Lung (tissue), 12 donors: ENCODE measurements around the gene DOK6. TPM values are rescaled to one million over a fixed set of nuclear protein-coding genes. Genes with fewer than 3 reads are reported as not detected.

ENCODE experiments used
- ATAC-seq: fragments of 200-7000 bp; cut with Tn5 transposase; one replicate; pipeline ENCODE4 v1.9.1; 2020; ENCODE audit warnings: moderate number of reproducible peaks; ENCODE audit not compliant: insufficient read depth, low FRiP score
- DNase-seq, 3 donors: peaks; one replicate each; pipeline ENCODE4 v3.0.0-alpha.2; 2013 to 2017
- H3K27ac ChIP-seq, 2 donors: one replicate each; pipeline ENCODE4 v1.5.1; 2013; ENCODE audit warnings: mild to moderate bottlenecking in 2 of 2, moderate library complexity in 2 of 2, control low read depth in 1 of 2, inconsistent platforms in 1 of 2, low read depth in 1 of 2, low read length in 1 of 2
- H3K27me3 ChIP-seq, 3 donors: one replicate each; pipeline ENCODE4 v1.5.1; 2013; ENCODE audit warnings: low read length in 2 of 3; ENCODE audit not compliant: control insufficient read depth in 3 of 3, insufficient read depth in 3 of 3
- H3K36me3 ChIP-seq, 4 donors: one replicate each; pipeline ENCODE4 v1.5.1; 2013; ENCODE audit warnings: low read length in 4 of 4, mild to moderate bottlenecking in 1 of 4, moderate library complexity in 1 of 4; ENCODE audit not compliant: control insufficient read depth in 4 of 4, insufficient read depth in 4 of 4
- H3K4me1 ChIP-seq, 5 donors: one replicate each; pipeline ENCODE4 v1.5.1; 2013; ENCODE audit warnings: low read length in 5 of 5, mild to moderate bottlenecking in 2 of 5, moderate library complexity in 1 of 5; ENCODE audit not compliant: control insufficient read depth in 5 of 5, insufficient read depth in 5 of 5
- H3K4me3 ChIP-seq: one replicate; pipeline ENCODE4 v1.5.1; 2013; ENCODE audit warnings: mild to moderate bottlenecking, control low read depth, moderate library complexity
- H3K9ac ChIP-seq, 2 donors: one replicate each; pipeline ENCODE4 v1.5.1; 2013; ENCODE audit warnings: low read length in 2 of 2, control low read depth in 1 of 2; ENCODE audit not compliant: insufficient read depth in 1 of 2
- H3K9me3 ChIP-seq, 4 donors: one replicate each; pipeline ENCODE4 v1.5.1; 2013; ENCODE audit warnings: low read length in 3 of 4, mild to moderate bottlenecking in 1 of 4, moderate library complexity in 1 of 4; ENCODE audit not compliant: control insufficient read depth in 4 of 4, insufficient read depth in 3 of 4
- WGBS, 2 donors: extraction: QIAGEN DNeasy Blood & Tissue Kit; methylation state at CpG; one replicate each; pipeline ENCODE4 v1.1.7; 2013; 5-methylcytosine and 5-hydroxymethylcytosine counted together
- polyA plus RNA-seq, 2 donors: library from polyadenylated mRNA; stranded (reverse); fragments of 200-250 nt; gene quantifications; one replicate each; pipeline ENCODE4 v1.2.1, GENCODE V29; 2013
- total RNA-seq, 2 donors: library from RNA; depleted of rRNA in 1 of 2; stranded (reverse); fragments of >200 nt in 1 of 2; gene quantifications; one replicate each; pipeline ENCODE4 v1.2.1, GENCODE V29; 2014 to 2021
- TF ChIP-seq, protein P1 (sequence below): IDR thresholded peaks from 2 replicates; pipeline ENCODE4 v1.5.1; 2012; ENCODE audit warnings: mild to moderate bottlenecking; ENCODE audit errors: control extremely low read depth, extremely low read depth
- donor health status: control.
- donor health status: control.
- donor health status: Bipolar disorder and iron deficiency.
- donor health status: healthy.
- donor health status: DM: yes; HTN: yes; CAD: no.

The DOK6 gene
- total and polyA plus RNA-seq, 4 donors, result 0.61 to 21.3 (median 2.7) TPM

DNA sequence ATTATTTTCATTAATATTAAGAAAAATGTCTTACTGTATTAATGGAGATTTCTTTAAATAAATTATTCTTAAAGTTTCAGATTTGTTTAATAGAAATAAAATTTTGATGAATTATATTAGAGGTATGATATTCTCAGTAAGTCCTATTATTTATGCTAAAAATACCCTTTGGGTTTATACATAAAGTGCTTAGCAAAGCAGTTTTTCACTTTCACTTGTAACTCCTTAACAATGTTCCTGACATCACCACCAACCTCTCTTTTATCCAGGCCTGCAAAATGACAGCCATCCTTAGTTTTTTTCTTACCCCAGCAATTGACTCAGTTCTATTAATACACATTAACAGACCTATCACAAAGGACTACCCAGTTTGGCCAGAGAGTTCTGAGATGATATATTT is 376.6 kb downstream of the DOK6 start:
- Histone ChIP-seq H3K27me3 (no peaks in the 10 kb centered on the region), H3K4me1 (no peaks in the 10 kb centered on the region), H3K36me3 (no peaks in the 10 kb centered on the region), H3K9me3 (no peaks in the 10 kb centered on the region), H3K4me3 (no peak overlapping the region), H3K9ac (no peak overlapping the region), H3K27ac (no peak overlapping the region)
- ATAC-seq (no peak), DNase-seq (no peak)
- TF ChIP-seq, protein P1, sequence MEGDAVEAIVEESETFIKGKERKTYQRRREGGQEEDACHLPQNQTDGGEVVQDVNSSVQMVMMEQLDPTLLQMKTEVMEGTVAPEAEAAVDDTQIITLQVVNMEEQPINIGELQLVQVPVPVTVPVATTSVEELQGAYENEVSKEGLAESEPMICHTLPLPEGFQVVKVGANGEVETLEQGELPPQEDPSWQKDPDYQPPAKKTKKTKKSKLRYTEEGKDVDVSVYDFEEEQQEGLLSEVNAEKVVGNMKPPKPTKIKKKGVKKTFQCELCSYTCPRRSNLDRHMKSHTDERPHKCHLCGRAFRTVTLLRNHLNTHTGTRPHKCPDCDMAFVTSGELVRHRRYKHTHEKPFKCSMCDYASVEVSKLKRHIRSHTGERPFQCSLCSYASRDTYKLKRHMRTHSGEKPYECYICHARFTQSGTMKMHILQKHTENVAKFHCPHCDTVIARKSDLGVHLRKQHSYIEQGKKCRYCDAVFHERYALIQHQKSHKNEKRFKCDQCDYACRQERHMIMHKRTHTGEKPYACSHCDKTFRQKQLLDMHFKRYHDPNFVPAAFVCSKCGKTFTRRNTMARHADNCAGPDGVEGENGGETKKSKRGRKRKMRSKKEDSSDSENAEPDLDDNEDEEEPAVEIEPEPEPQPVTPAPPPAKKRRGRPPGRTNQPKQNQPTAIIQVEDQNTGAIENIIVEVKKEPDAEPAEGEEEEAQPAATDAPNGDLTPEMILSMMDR, result no peak

DNA sequence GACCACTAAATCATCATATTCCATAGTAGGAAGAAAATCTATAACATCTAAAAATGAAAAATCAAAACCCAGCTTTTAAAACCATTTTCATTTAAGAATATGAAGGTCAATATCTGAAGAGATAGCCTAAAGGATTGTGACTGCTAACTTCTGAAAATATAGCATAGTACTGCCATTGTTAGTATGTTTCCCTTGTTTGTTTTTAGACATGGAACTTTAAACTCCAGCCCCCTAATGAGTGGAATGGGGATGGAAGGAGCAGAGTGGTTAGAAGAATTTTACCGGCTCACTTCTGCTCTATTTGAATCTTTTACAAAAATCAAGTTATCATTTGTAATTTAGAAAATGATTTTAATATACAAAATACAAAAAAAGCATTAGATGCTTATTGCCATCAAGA is 378.0 kb downstream of the DOK6 start:
- Histone ChIP-seq H3K36me3 (no peaks in the 10 kb centered on the region), H3K9me3 (no peaks in the 10 kb centered on the region), H3K9ac (no peak overlapping the region), H3K27ac (no peak overlapping the region), H3K27me3 (no peaks in the 10 kb centered on the region), H3K4me3 (no peak overlapping the region), H3K4me1 (no peaks in the 10 kb centered on the region)
- WGBS, 2 donors, result 94 to 95% methylated on average over 1 of the region's 1 CpG
- TF ChIP-seq, protein P1, result no peak
- ATAC-seq (no peak), DNase-seq (no peak)

DNA sequence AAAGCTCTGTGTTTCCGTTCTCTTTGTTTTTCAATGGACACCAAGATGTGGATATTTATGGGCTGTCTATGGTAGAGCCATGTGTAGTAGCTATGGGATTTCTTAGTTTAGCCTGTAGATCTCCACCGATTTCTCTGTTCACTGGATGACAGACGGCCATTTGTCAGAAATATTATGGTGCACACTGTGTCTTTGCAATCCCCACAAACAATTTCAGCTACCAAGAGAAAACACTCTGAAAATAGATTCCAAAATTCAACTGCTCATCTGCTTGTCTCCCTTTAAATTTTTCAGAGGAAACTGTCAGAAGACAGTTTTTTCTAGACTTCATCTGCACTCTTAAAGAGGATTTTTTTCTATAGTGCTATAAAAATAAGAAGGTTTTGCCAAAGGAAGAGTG is 380.2 kb downstream of the DOK6 start:
- Histone ChIP-seq H3K36me3 (no peaks in the 10 kb centered on the region), H3K9me3 (no peaks in the 10 kb centered on the region), H3K4me1 (no peaks in the 10 kb centered on the region), H3K9ac (no peak overlapping the region), H3K27me3 (no peaks in the 10 kb centered on the region), H3K4me3 (no peak overlapping the region), H3K27ac (no peak overlapping the region)
- ATAC-seq (no peak), DNase-seq (no peak)
- 90 to 91% methylated on average over 3 of the region's 3 CpGs for WGBS, 2 donors
- TF ChIP-seq, protein P1, result no peak

DNA sequence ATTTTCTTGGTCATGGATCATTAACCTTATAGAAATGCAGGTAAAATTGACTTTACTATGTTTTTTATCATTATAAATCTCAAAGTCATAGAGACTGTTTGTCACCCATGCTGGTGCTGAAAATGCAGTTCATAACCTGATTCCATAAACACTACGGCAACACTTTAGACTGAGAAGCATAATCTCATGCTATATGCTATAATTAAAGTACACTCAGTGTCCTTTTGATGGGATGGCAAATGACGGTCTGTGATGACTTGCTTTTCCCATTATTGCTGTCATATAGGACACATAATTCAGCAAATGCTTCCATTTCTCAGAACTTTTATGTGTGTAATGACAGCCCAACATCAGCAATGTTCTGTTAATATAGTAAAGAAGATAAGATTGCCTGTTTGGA is 384.1 kb downstream of the DOK6 start:
- no peaks in the 10 kb centered on the region for H3K27me3 ChIP-seq
- no peak overlapping the region for H3K4me3 ChIP-seq
- H3K4me1 ChIP-seq, result no peaks in the 10 kb centered on the region
- H3K9me3 ChIP-seq, result no peaks in the 10 kb centered on the region
- 89 to 93% methylated on average over 2 of the region's 2 CpGs for WGBS, 2 donors
- H3K9ac ChIP-seq, result no peak overlapping the region
- no peak overlapping the region for H3K27ac ChIP-seq
- DNase-seq (no peak), ATAC-seq (no peak)
- H3K36me3 ChIP-seq, result no peaks in the 10 kb centered on the region
- TF ChIP-seq, protein P1, result no peak
